GM12801 (cell line): ENCODE measurements around the gene CHRM4.

Experiments used
- TF ChIP-seq, protein P1 (sequence below): IDR thresholded peaks from one replicate; pipeline ENCODE4 v1.5.1; 2011; ENCODE audit warnings: control low read depth; ENCODE audit not compliant: insufficient read length; ENCODE audit errors: extremely low read depth

The CHRM4 gene

DNA sequence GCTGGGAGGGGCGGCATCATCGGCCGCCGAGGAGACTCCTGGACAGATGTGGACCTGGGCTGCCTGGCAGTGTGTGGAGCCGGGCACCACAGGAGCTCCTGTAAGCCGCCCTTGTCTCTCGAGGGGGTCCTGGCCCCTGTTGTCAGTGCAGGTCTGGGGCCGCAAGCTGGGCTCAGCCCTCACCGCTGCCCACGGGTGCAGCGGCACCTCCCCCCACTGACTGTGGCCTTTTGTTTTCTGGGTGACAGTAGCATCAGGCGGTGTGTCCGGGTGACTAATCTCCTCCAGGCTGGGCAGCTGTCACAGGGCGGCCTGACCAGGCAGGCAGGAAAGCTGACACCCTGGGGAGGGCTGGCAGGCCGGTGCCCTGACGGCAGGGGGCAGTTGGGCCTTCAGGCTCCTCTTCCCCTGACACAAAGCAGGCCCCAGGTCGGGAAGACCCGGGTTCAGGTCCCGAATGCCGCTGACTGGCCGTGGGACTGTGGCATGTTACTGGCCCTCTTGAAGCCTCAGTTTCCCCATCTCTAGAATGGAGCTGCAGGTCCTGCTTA lies 28.0 kb downstream of the CHRM4 start:
- TF ChIP-seq, protein P1, sequence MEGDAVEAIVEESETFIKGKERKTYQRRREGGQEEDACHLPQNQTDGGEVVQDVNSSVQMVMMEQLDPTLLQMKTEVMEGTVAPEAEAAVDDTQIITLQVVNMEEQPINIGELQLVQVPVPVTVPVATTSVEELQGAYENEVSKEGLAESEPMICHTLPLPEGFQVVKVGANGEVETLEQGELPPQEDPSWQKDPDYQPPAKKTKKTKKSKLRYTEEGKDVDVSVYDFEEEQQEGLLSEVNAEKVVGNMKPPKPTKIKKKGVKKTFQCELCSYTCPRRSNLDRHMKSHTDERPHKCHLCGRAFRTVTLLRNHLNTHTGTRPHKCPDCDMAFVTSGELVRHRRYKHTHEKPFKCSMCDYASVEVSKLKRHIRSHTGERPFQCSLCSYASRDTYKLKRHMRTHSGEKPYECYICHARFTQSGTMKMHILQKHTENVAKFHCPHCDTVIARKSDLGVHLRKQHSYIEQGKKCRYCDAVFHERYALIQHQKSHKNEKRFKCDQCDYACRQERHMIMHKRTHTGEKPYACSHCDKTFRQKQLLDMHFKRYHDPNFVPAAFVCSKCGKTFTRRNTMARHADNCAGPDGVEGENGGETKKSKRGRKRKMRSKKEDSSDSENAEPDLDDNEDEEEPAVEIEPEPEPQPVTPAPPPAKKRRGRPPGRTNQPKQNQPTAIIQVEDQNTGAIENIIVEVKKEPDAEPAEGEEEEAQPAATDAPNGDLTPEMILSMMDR: no peak

DNA sequence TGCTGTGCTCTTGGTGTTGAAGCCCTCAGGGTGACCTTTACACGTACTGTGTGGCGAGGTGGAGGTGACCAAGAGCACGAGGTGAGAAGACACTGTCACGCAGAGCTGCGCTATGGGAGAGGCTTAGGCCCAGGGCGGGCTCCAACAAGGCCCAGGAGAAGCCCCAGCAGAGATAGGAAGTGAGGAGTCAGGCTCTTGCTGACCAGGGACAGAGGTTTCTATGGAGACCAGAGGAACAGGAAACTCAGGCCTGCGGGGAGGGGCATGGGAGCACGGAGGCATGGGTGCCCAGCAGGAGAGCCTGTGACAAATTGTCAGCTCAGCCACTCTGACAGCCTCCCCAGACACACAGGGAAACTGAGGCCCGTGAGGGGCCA lies 28.6 kb downstream of the CHRM4 start:
- TF ChIP-seq, protein P1: no peak

DNA sequence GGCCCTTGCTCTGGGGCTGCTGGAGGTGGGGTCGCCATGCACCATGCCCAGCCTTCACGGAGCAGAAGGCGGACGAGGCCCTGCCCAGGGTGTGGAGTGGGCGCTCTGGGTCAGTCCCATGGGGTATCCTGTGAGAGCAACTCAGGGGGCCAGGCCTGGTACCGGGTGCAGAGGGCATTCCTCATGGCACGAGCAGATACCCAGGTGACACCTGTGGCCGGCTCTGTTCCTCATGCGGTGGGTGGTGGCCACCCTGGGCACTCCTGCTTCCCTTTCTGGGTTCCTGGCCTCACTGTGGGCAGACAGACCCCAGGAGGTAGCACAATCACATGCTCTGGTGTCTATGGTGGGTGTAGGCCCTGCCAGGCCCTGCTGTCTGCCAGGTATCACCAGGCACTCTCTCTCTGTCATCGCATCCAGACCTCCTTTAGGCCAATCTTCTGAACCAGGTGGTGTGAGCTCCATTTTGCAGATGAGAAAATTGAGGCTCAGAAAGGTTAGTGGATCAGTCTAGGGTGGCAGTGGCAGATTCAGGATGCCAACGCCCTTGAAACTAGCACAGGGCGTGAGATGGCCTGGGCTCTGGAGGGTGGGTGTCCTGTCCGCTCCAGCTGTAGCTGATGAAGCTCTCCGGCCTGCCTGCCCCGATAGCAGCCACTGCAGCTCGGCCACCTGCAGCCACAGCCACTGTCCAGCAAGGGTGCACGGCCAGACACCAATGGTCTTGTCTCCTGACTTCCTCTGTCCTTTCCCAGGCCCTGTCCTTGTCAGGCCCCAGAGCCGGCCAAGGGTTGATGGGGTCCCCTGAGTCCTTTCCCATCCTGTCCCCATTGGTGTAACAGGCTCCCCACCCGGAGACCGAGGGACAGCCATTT lies 29.2 kb downstream of the CHRM4 start:
- TF ChIP-seq, protein P1: no peak

DNA sequence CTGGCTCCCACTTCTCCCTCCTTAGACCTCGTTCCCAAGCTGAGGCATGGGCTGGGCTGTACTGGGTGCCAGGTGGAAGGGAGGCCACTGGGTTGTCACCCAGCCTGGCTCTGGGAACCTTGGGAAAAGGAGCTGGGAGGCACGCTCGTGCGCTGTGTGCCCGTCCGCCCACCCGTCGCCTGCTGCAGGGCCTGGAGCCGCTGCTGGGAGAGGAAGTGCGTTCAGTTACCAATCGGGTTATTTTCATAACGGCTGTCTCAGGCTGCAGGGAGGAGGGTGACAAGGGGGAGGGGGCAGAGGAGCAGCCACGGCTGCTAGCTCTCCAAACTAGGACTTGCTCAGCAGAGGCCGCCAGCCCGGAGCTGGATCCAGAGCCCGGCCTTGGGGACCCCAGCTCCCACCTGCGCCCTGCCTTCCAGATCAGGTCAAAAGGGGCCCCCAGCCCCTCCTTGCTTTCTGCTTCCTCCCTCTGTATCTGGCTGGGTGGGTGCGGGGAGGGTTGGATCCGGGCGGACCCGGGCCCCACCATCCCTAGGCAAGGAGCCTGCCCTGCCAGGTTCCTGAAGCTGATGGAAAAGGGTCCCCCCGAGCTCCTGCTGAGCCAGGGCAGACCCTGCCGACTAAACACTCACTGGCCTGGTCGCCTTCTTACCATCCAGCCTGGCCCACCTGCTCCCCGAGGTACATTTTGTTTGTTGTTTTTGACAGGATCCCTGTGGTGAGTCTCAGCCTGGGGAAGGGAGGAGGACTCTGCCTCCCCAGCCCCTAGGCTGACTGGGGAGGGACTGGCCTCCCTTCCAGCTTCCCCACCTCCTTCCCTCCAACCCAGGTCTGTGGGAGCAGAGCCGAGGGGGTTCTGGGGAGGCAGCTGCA lies 30.1 kb downstream of the CHRM4 start:
- TF ChIP-seq, protein P1: no peak

DNA sequence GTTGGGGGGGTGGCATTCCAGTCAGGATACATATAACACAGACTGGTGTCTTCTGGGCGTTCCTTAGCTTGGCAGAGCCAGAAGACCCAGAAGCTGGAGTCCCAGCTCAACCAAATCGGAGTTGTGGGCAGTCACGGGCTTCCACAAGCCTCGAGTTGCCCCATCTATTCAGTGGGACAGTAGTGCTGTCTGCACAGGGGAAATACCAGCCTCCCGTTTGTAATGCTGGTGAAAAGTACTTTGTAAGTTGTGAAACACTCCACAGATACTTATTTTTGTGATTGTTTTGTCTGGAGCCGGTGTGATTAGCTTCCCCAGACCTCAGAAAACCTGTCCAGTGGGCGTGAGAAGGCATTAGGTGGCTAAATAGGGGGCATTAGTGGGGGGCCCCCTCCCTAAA lies 30.7 kb downstream of the CHRM4 start:
- TF ChIP-seq, protein P1: no peak

DNA sequence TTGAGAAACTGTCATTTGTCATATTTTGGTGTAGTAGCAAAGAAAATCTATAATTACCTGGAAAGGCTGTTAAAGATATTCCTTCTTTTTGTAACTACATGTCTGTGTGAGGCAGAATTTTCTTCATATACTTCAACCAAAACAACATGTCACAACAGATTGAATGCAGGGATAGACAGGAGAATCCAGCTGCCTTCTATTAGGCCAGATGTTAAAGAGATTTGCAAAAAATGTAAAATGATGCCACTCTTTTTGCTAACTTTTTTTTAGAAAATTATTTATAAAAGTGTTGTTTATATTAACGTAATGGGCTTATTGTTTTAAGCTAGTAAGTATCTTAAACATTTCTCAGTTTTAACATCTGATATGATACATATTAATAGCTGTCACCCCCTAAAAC lies 31.6 kb downstream of the CHRM4 start:
- TF ChIP-seq, protein P1: no peak

DNA sequence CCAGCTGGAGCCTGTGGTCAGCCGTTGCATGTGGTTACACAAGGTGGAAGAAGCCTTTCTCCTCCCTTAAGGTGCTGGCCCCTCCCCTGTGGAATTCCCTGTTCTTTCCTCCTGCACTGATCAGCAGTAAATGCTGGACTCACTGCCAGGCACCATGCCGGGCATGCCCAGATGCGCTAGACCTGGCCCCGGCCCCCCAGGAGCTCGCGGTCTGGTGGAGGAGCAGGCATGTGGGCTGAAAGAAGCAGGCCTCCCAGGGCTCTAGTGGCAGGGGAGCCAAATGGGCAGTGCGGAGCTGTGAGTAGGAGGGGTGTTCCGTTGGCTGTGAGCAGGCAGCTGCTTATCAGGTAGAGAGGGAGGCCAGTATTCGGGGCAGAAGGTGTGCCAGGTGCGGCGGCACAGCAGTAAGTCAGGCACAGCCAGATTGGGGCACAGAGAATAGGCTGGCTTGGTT lies 34.1 kb downstream of the CHRM4 start:
- TF ChIP-seq, protein P1: no peak
